ENCODE results near the gene ZMYND8. TPM values are rescaled to one million over a fixed set of nuclear protein-coding genes. Genes with fewer than 3 reads are reported as not detected.
A peak's percentile ranks its signal among the peaks of the same experiment; 100 is the strongest.

The ZMYND8 gene
- total and polyA plus RNA-seq, 2 of the 4 experiments (the other 2 are of a cell fraction) = 24.0 to 28.2 TPM

DNA sequence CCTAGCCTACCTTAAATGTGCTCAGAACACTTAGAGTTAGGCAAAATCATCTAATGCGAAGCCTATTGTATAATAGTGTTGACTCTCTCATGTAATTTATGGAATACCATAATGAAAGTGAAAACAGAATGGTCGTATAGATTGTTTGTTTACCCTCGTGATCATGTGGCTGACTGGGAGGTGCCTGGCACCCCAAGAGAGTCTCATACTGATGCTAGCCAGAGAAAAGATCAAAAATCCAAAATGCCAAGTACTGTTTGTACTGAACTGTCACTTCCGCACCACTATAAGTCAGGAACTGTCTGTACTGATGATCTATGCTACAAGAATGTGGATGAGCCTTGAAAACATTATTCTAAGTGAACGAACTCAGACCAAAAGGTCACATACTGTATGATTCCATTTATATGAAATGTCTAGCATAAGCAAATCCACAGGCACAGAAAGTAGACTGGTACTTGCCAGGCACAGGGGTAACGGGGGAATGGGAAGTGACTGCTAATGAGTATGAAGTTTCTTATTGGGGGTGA lies 22.4 kb downstream of the ZMYND8 start:
- Histone ChIP-seq H3K23ac (ENCODE audit: low read depth, low read length) (no peak overlapping the region), H3K9me1 (ENCODE audit: insufficient read depth, low read length) (peaks cover 23% of the 10 kb centered on the region), H2AFZ (replicated peaks; ENCODE audit: low read length, poor library complexity) (no peak overlapping the region), H3K79me1 (ENCODE audit: low read depth in 1 of 2, low read length in 2 of 2) (peaks cover 44 to 81% of the 10 kb centered on the region in 2 experiments), H3K9me3 (ENCODE audit: control insufficient read depth, insufficient read depth, low read length) (no peaks in the 10 kb centered on the region), H4K91ac (ENCODE audit: insufficient read depth, low read depth, low read length) (peak overlapping the region; percentile 67), H3K27me3 (ENCODE audit: control insufficient read depth, insufficient read depth, low read length) (no peaks in the 10 kb centered on the region), H2AK9ac (replicated peaks; ENCODE audit: low read depth, low read length, poor library complexity) (no peak overlapping the region), H4K8ac (ENCODE audit: low read depth in 2 of 2, low read length in 2 of 2) (peak overlapping the region; percentile 8 to 63; a peak in 2 of 4 replicates), H4K5ac (ENCODE audit: low read depth, low read length) (peak overlapping the region; percentile 1; the same call in 1 of the 2 replicates), H3K27ac (ENCODE audit: insufficient read depth, low read length) (peak overlapping the region; percentile 9; the same call in 1 of the 2 replicates), H3K4ac (ENCODE audit: low read depth, low read length) (peak overlapping the region; percentile 87), H3K9ac (ENCODE audit: low read depth, low read length) (no peak overlapping the region), H2BK15ac (ENCODE audit: low read depth, low read length) (no peak overlapping the region), H4K20me1 (ENCODE audit: insufficient read depth, low read length) (no peaks in the 10 kb centered on the region), H3K36me3 (ENCODE audit: control insufficient read depth, insufficient read depth, low read length) (peaks cover 14% of the 10 kb centered on the region), H3K18ac (ENCODE audit: low read depth, low read length) (peak overlapping the region; percentile 4; the same call in 1 of the 2 replicates), H3K56ac (ENCODE audit: extremely low read depth, insufficient read depth, low read length) (peak overlapping the region; percentile 5), H3K4me3 (ENCODE audit: insufficient read depth, low read depth, low read length) (peak overlapping the region; percentile 4; the same call in 1 of the 2 replicates), H2BK20ac (ENCODE audit: low read depth, low read length) (peak overlapping the region; percentile 65; the same call in 1 of the 2 replicates), H3K14ac (replicated peaks; ENCODE audit: low read depth, low read length) (peak overlapping the region; percentile 24; the same call in 1 of the 2 replicates), H2AK5ac (ENCODE audit: low read depth, low read length) (peak overlapping the region; percentile 59; the same call in 1 of the 2 replicates), H3K4me2 (ENCODE audit: low read depth, low read length) (peak overlapping the region; percentile 53), H3K4me1 (ENCODE audit: control insufficient read depth, insufficient read depth, low read length) (peaks cover 19% of the 10 kb centered on the region), H2BK120ac (ENCODE audit: low read depth, low read length) (peak overlapping the region; percentile 69), H2BK5ac (ENCODE audit: low read depth, low read length, poor library complexity, severe bottlenecking) (peak overlapping the region; percentile 95)
- no TSS peak for BruUV-seq (replicated peaks)
- WGBS, 2 experiments (ENCODE audit: extremely low coverage in 2 of 2, insufficient read length in 1 of 2) = no CpG with 5 or more reads among the region's 6 CpGs
- dilution Hi-C loops (cut with HindIII; ENCODE audit: low sequenced_read_pairs, unreplicated experiment) (no loop called here), intact Hi-C loops (cut with micrococcal nuclease) (loop anchor here (1.0 kb wide), 1 partner anchor 19 kb away; no protein-coding TSS in a partner anchor), in situ Hi-C loops (cut with MboI; ENCODE audit: low sequenced_read_pairs) (no loop called here)
- ATAC-seq (ENCODE audit: low read depth) = peak; percentile 85
- ChIA-PET POLR2A (ENCODE audit: unreplicated experiment) (interaction anchor here (0.5 kb wide), 1 partner anchor 10 kb away, joined by 9 read pairs; no protein-coding TSS in a partner anchor), CTCF (no interaction called here)
- DNase-seq = peak; percentile 96
- 0 out of 2 replicates have a peak, but pooled peaks have one; percentile 17 for TF ChIP-seq POLR2A (IDR thresholded peaks at IDR 0.05; ENCODE audit: low read depth, low read length)
- TF ChIP-seq, protein P1, sequence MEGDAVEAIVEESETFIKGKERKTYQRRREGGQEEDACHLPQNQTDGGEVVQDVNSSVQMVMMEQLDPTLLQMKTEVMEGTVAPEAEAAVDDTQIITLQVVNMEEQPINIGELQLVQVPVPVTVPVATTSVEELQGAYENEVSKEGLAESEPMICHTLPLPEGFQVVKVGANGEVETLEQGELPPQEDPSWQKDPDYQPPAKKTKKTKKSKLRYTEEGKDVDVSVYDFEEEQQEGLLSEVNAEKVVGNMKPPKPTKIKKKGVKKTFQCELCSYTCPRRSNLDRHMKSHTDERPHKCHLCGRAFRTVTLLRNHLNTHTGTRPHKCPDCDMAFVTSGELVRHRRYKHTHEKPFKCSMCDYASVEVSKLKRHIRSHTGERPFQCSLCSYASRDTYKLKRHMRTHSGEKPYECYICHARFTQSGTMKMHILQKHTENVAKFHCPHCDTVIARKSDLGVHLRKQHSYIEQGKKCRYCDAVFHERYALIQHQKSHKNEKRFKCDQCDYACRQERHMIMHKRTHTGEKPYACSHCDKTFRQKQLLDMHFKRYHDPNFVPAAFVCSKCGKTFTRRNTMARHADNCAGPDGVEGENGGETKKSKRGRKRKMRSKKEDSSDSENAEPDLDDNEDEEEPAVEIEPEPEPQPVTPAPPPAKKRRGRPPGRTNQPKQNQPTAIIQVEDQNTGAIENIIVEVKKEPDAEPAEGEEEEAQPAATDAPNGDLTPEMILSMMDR (conservative IDR thresholded peaks at IDR 0.05; ENCODE audit: low read depth, low read length) = no peak
- TF ChIP-seq RFX5 (IDR thresholded peaks at IDR 0.05; ENCODE audit: low read depth, low read length) = no peak
- TF ChIP-seq, protein P2, sequence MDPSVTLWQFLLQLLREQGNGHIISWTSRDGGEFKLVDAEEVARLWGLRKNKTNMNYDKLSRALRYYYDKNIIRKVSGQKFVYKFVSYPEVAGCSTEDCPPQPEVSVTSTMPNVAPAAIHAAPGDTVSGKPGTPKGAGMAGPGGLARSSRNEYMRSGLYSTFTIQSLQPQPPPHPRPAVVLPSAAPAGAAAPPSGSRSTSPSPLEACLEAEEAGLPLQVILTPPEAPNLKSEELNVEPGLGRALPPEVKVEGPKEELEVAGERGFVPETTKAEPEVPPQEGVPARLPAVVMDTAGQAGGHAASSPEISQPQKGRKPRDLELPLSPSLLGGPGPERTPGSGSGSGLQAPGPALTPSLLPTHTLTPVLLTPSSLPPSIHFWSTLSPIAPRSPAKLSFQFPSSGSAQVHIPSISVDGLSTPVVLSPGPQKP (IDR thresholded peaks at IDR 0.05; ENCODE audit: borderline replicate concordance, low read depth, low read length) = no peak
- TF ChIP-seq FOS (IDR thresholded peaks at IDR 0.05; ENCODE audit: low read depth, low read length) = peak; percentile 71
- no peak for TF ChIP-seq RCOR1 (IDR thresholded peaks at IDR 0.05; ENCODE audit: insufficient replicate concordance, low read length)
- TF ChIP-seq CHD1 (IDR thresholded peaks at IDR 0.05; ENCODE audit: low read depth, low read length) = no peak
- TF ChIP-seq RAD21 (IDR thresholded peaks at IDR 0.05; ENCODE audit: low read length) = peak; percentile 13; the same call in 1 of the 2 replicates
- no peak for TF ChIP-seq CEBPB (IDR thresholded peaks at IDR 0.05; ENCODE audit: low read depth, low read length)
- TF ChIP-seq, protein P3, sequence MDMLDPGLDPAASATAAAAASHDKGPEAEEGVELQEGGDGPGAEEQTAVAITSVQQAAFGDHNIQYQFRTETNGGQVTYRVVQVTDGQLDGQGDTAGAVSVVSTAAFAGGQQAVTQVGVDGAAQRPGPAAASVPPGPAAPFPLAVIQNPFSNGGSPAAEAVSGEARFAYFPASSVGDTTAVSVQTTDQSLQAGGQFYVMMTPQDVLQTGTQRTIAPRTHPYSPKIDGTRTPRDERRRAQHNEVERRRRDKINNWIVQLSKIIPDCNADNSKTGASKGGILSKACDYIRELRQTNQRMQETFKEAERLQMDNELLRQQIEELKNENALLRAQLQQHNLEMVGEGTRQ (IDR thresholded peaks at IDR 0.05; ENCODE audit: low read depth, low read length) = peak; percentile 81
- peak; percentile 81 for TF ChIP-seq BHLHE40 (IDR thresholded peaks at IDR 0.05; ENCODE audit: low read depth, low read length)
- no peak for TF ChIP-seq MXI1 (IDR thresholded peaks at IDR 0.05; ENCODE audit: borderline replicate concordance, low read depth, low read length)
- no peak; the same call in 1 of the 2 replicates for TF ChIP-seq MAZ (IDR thresholded peaks at IDR 0.05; ENCODE audit: borderline replicate concordance, low read depth, low read length)
- TF ChIP-seq NFE2L2 (IDR thresholded peaks at IDR 0.05; ENCODE audit: low read depth, low read length) = no peak
- TF ChIP-seq SMC3 (IDR thresholded peaks at IDR 0.05; ENCODE audit: low read depth, low read length) = no peak

Data from IMR-90 (cell line).